Suppressor macrophage treated with lipopolysaccharide for 4 hours (primary cell): ENCODE results near the gene CUL7.
"Not testable (repeated sequence)": the region's sequence is repeated elsewhere in the genome, so short reads cannot be mapped to it uniquely, and the experiment has no call there.

Source experiments
- DNase-seq: peaks from one replicate; pipeline ENCODE4 v3.0.0-alpha.2; 2020

The CUL7 gene

DNA sequence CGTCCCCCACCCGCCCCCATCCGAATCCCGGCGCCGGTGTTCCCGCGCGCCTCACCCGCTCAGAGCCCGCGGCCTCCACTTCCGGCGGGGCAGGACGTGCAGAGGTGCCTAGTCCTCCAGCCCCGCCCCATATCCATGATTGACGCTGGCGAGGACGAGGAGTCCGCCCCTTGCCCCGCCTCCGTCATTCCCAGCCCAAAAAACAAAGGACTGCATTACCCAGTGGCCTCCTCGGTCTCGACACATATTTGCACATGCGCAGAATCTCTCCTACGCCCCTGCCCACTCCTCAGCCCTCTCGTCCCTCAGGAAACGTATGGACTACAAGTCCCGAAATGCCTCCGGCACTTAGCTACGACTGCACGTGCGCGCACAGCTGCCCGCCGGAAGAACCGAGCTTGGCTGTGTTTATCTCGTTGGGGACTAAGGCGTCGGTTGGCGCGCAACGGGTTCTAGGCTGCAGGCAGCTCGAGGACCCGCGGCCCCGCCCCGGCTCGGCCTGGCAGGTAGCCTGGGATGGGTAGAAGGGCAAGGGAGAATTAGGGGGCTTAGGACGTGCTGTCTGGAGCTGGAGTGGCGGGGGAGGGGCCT lies 39.7 kb downstream of the CUL7 start, which contains the start of the genes KLHDC3 and MEA1:
KLHDC3 (plus strand) TSS at position 407 of the 591 bp plus-strand sequence. CDS start 2,944 bp downstream, outside the sequence.
MEA1 (minus strand) TSS at position 104 of the 591 bp plus-strand sequence. CDS start 133 bp downstream, outside the sequence.
- peak; percentile 100 for DNase-seq

DNA sequence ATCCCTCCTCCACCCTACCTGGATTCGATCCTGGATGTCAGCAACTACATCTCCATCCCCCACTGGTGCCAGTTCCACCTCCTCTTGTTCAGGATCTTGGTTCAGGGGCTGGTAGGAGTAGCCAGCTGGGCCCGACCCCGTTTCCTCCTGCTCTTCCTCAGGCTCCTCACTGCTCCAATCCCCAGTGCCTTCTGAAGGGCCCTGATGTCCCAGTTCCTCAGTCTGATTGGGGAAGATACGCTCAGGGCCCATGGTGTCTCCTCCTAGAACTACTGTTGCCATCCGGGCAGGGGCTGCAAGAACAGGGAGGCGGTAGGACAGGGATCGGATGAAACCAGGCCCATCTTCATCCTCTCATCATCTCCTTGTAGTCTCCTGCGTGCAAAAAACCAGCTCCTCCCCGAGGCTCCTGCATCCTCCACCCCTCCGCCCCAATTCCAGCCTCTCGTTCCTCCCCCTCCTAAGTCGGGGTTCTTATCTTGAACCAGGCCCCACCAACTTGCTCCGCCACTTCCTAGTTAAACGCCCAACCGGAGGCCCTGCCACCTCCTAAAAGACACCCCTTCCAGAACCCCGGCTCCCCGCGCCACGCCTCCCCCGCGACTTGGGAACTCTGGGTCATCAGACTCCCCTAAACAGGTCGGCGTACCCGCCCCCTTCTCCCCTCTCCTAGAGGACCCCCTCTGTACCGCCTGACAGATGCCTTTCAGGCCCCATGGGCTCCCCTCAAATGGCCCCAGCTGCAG lies 40.4 kb downstream of the CUL7 start:
- DNase-seq = peak; percentile 7

DNA sequence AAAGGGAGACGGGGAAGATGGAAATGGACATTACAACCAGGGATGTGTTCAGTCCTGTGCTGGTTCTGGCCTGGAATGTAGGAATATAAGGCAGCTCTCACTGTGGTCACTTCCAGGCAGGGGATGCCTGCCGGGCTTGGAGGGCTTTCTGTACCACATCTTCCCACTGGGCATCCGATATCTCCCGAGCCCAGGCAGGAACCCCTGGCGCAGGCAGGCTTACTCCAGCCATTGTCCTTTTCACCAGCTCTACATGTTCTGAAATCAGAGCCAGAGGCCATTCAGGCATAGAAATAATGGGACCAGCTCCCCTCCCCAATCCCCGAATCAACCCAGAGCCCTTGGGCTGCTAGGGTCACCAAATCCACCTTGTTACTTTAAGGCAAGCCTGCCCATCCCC lies 41.3 kb downstream of the CUL7 start:
- DNase-seq = no peak

DNA sequence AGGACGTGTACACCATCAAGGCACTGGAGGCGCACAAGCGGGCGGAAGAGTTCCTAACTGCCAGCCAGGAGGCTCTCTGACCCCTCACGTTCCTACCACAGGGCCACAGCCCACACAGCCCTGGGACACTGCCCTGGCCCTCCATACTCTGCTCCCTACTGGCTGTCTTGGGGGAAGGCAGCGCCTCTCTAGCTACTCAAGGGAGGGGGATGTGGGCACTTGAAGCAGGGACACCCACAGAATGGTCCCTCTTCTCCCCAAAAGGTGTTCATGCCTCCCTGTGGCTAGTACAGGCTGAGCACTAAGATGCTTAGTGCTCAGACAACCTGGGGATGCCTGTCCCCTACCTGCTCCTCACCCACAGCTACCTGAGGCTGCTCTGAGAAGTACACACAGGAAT lies 42.4 kb downstream of the CUL7 start:
- no peak for DNase-seq

DNA sequence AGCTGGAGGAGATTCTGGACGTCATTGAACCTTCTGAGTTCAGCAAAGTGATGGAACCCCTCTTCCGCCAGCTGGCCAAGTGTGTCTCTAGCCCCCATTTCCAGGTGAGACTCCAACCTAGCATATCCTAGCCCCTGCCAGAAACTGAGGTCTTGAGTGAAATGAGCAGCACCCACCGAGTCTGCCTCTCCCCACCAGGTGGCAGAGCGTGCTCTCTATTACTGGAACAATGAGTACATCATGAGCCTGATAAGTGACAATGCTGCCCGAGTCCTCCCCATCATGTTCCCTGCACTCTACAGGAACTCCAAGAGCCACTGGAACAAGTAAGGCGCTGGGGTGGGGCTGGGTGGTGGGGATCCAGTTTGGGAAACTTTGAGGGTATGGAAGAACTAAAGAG lies 44.5 kb downstream of the CUL7 start:
- DNase-seq = peak; percentile 27

DNA sequence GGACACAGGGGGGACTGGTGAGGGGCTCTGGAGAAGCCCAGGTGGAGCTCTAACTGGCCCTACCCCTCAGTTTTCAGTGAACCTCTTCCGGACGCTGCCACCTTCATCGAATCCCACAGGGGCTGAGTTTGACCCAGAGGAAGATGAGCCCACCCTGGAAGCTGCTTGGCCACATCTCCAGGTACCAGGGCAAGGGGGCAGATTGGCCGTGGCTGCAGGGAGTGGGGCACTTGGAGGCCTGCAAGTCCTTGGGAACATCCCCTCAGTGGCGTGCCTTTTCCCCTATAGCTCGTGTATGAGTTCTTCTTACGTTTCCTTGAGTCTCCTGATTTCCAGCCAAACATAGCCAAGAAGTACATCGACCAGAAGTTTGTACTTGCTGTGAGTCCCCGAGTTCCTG lies 46.5 kb downstream of the CUL7 start:
- no peak for DNase-seq

DNA sequence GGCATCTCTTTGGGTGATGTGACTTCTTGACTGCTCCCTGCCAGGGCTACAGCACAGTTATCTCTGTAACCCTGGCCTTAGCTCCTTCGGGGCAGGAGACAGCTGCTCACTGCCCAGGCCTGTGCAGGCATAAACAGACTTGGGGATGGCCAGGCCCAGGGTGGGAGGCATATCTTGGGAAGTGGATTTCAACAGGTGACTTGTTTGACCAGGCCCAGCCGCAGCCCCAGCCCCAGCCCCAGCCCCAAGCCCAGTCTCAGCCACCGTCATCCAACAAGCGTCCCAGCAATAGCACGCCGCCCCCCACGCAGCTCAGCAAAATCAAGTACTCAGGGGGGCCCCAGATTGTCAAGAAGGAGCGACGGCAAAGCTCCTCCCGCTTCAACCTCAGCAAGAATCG lies 47.4 kb downstream of the CUL7 start:
- DNase-seq = no peak

DNA sequence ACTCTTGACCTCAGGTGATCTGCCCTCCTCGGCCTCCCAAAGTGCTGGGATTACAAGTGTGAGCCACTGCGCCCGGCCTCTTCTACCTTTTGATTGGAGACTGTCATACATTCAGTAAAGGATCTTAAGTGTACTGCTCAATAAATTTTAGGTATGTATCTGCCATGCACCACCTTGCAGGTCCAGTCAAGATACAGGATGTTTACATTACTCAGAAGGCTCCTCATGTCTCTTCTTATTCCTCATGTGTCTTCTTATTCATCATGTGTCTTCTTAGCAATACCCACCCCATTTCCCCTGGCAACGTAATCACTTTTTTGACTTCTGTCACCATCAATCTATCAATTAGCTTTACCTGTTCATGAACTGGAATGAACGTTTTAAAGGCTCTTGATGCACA lies 47.8 kb downstream of the CUL7 start:
- DNase-seq = no peak

DNA sequence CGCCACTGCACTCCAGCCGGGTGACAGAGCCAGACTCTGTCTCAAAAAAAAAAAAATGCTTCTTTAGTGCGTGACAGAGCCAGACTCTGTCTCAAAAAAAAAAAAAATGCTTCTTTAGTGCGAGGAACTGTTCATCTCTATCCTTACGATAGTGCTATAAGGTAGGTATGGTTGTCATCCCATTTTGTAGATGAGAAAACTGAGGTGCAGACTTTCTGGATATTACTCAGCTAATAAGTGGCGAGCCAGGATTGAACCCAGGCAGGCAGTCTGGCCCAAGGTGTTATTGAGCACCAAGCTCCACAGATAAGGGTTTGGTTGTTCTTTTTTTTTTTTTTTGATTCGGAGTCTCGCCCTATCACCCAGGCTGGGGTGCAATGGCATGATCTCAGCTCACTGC lies 51.8 kb downstream of the CUL7 start:
- no peak for DNase-seq

DNA sequence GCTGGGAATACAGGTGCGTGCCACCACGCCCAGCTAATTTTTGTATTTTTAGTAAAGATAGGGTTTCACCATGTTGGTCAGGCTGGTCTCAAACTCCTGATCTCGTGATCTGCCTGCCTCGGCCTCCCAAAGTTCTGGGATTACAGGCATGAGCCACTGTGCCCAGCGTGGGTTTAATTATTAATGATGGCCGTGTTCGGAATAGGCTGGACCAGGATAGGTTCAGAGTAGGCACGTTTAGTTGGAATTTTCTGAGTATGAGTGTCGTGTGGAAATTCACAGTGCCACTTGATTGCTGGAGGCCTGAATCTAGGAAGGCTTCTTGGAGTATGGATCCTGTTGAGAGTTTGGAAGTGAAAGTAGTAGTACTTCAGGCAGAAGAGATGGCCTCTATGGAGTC lies 55.4 kb downstream of the CUL7 start:
- not testable (repeated sequence) for DNase-seq

DNA sequence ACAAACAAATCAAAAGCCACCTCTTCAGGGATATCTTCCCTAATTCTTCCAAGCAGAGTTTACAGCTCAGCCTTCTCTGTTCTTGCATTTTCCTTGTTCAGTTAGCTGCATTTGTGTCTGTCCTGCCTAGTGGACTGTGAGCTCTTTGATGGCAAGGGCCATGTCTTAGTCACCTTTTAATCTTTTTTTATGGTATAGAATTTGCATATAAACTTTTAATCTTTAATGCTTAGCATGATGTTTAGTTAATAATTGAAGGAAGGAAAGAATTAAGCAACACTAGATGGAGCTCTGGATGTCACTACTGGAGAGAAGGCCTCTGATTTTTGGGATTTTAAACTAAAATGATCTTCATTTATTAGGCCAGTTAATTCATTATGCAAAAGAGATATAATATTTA lies 57.1 kb downstream of the CUL7 start:
- DNase-seq = no peak

DNA sequence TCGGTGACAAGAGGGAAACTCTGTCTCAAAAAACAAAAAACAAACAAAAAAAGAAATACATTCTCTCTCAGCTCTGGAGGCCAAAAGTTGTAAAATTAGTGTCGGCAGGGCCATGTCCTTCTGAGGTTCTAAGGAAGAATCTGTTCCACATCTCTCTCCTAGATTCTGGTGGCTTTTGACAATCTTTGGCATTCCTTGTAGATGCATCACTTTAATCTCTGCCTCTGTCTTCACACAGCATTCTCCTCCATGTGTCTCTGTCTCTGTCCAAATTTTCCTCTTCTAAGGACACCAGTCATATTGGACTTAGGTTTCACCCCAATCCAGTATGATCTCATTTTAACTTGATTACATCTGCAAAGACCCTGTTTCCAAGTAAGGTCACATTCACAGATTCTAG lies 60.2 kb downstream of the CUL7 start:
- no peak for DNase-seq

DNA sequence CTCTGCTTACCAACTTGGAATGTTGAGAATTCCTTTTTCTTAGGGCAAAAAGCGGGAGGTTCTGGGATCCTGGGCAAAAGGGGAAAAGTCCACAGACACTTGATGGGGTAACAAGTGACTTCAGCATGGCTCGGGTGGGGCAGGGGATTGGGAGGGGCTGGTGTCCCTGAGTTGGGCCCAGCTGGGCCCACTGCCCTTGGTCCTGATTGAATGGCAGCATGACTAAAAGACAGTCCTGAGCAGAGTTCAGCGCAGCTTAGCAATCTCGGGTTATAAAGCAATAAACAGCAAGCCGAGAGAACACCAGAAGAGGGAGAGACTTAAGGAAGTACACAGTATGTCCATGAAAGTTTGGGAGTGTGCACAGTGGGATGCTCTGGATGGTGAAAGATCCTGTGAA lies 63.7 kb downstream of the CUL7 start:
- DNase-seq = no peak

DNA sequence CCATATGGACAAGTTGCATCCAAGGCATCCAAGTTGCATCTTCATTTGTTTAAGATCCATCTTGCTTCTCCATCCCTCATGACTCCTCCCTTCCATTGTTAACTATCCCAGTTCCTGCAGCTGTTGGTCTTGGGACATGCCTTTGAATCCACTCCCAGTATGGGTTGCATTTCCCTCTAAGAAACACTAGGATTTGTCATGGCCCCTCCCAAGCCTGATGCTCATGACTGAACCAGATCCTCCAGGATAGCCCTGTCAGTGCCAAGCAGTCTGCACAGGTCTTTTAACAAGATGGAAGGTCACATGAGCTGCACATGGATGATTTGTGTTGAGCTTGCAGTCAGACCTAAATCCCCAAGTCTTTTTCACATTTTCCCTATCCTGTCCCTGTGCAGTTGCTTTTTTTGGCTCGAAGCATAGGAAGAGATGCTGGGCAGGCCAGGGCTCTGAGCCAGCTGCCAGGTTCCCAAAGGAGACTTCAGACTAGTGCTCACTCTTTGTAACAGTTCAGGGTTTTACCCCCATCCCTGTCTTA lies 65.1 kb downstream of the CUL7 start:
- DNase-seq = no peak
